ENCODE results near the gene ADRA1B.

The ADRA1B gene

DNA sequence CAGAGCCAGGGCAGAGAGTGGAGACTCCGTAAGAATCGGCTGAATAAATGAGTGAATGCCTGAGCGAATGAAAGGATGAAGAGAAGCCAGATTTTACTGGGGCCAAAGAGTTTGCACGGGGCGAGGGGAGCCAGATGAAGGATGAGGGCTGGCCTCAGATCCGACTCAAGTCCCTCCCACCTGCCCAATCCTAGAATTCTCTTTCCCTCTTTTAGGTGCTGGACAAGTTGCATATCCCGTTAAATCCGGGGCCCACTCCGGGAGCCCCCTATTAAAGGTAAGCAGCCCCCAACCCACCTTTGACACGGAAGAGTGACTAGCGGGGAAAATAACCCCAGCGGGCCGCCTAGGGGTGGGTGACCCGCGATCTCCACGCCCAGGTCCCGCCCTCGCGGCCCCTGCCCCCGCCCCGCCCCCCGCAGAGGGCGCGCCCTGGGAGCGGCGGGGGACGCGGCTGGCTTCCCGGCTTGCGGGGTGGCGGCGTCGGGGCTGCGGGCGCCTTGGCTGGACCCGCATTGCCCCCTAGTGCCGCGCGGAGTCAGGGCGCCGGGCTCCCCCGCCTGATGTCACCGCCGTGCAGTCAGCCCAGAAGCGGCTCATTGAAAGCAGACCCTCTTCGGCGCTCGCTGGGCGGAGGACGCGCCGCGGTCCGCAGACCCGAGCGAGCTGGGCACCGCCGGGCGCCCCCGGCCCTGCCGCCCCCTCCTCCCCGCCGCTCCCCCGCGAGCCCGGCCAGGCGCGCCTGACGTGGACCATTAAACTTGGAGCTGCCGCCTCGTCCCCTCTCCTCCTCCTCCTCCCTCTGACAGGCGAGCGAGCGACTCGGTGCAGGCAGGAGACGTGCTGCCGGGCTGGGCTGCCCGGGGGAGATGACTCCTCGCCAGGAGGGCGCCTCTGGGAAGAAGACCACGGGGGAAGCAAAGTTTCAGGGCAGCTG, at the start of gene ADRA1B:
TSS of gene ADRA1B (plus strand) at position 579 of the 937 bp plus-strand sequence. CDS start 424 bp downstream, outside the sequence.
- peak; percentile 70 for DNase-seq

DNA sequence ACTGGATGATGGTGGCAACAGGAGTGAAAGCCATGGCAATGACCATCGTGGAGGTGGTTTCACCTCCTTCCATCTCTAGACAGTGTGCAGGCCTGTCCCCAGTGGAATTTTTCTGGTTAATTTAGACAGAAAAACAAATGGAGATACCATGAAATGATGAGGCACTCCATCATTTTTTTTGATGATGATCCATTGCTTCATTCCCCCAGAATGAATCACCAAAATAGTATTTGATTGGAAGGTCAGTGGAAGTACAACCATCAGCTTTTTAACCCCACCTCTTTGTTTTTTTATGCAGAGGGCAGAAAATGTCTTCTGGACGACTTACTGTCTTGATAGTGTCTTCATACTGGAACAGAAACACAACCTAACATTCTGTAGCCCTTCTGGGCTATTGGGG, 42.6 kb upstream of the ADRA1B start:
- DNase-seq, result no peak

DNA sequence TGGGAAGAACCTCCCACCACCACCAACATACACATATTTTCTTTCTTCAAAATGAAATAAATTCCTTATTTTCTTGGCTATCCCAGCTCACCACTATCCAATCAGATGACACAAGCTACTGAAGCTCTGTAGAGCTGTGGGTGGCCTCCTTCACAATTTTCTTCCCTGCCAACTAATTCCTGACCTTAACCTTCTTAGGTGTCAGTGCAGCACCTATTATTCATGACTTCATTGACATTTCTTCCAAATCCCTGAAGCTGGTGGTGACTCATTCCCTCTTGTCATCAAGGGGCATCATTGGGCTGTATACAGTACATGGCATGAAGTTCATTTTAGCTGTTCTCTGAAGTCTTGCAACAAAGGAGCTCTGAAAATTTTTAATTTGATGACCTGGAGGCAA, 42.0 kb upstream of the ADRA1B start:
- DNase-seq, result no peak

DNA sequence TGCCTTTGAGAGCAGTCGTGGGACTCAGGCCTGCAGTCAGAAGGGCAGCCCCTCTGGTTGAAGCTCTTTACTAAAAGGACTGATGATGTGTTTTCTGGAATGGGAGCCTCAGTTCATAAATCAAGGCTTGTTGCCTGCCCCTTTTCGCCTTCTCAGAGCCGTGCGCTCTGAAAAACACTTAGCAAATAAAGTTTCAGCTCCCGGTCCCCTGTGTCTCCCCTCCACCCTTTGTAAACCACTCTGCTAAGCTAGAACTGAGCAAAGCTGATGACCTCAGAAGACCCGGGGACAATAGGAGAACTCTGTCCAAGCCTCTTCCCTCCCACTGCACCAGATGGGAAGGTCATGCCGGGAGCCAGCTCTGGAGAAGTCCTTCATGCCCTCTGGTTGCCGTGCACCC, 39.3 kb upstream of the ADRA1B start:
- no peak for DNase-seq

DNA sequence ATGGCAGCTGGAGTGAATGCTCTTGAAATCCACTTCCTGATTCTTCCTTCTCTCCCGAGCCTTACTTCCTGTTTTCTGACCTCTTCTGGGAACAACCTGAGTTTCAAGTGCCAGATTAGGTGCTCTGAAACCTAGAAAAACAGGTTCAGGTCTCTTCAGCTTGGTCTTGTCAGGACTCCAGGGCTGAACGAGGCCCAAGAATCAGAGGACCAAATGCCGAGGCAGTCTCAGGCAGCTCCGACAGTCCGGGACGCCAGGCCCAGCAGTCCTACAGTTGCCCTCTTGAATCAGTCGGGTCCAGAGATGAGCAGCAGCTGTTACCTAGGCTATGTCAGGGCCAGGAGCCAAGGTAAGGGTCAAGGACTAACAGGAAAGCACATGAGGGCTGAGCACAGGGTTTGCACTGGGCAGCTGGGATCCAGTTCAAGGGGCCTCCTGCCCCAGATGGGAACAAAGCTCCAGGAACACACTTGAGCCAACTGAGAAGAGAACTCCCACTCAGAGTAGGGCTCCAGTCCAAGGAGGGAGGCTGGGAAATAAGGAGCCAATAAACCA, 38.3 kb upstream of the ADRA1B start:
- no peak for DNase-seq

DNA sequence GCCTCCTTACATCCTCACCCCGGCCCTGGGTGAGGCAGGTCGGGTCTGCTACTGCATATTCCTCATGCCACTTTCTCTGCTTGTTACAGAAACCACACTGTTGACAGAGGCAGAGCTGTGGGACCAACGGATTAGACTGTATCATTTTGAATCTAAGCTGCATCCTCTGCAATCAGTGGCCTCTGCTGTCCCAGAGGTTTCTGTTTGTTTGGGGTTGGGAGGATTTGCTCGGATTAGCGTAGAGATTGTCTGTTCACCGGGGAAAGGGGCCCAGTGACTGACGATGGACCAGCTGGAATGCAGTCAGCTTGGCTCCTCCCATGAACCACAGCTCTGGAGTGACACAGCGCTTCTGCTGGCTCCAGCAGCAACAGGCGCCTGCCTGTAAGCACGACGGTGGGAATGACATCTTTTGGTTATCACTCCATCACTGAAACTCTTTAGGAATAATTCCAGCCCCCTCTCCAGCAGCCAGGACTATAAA, 37.3 kb upstream of the ADRA1B start:
- DNase-seq, result no peak

DNA sequence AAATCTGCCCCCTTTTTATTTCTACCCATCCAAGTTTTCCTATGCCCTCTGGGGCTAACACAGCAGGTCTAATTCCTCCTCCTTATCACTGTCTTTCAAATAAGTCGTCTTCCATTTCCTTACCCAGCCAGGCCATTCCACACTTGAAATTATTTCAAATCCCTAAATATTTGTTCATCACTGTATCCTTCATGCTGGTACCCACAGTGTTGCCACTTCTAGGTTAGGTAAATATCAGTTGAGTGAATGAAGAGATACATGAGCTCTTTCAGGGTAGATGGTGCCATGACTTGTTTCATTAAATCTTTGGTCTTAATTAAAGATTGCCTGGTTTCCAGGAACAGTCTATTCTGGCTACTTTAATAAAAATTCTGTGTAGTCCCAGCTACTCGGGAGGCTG, 35.6 kb upstream of the ADRA1B start:
- DNase-seq, result no peak

DNA sequence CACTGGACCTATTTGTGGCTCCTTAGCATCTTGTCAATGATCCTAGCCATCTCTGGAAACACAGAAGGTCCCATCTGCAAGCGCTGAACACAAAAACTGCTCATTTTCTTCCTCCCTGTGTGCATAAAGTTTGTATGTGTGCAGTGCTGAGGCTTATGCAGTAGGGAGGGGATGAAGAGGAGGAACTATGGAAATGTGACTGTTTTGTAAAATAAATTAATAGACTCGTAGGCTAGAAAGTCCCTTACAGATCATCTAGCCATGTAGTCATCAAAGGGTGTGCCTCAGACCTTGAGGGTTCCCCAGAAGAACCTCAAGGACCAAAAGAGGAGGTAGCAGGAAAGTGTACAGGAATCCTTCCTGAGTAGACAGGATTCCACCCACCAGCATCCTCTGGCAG, 34.3 kb upstream of the ADRA1B start:
- DNase-seq, result no peak

DNA sequence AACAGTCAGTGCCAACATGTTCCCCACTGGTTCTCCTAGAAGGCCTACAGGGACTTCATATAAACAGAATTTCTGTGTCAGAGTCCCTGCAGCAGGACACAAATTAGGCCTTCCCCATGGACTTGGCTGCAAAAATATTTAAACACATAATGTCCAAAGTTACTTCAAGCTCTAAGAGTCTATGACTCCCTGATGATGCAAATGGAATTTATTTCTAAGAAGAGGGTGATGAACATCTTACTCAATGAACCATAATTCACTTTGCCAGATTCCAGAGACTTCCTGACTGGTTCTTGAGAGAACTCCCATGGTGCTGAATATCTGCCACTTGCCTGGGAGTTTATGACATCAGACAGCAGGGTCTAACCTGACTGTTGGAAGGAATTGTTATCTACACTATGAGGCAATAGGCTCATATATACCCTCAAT, 32.7 kb upstream of the ADRA1B start:
- no peak for DNase-seq

DNA sequence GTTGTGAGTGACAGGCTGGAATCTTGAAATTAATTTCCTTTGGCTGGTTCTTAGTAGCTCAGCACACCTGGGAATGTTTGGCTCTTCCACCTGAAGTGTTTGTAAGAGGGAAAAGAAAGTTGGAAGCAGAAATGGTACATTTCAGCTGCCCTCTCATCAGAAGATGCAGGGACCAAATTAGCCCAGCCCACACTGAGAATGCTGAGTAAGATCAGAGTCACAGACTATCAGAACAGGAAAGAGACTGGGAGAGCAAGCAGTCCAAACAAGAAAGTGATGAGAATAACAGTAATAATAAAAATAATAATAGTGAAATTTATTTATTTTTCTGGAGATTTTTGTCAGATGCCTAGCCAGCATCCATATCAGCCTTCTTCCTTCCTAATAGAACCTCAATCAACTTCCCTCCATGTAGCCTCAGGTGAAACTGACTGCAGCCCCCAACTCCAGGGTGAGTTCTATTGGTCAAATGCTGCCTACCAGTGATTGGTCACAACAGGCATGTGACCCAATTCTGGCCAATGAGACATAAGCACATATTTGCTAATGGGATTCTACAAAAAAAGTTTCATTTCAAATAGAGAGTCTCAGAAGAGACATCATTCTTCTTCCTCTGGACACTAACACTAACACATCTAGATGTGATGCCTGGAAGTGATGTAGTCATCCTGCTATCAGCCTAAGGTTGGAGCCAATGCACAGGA, 31.2 kb upstream of the ADRA1B start:
- no peak for DNase-seq

DNA sequence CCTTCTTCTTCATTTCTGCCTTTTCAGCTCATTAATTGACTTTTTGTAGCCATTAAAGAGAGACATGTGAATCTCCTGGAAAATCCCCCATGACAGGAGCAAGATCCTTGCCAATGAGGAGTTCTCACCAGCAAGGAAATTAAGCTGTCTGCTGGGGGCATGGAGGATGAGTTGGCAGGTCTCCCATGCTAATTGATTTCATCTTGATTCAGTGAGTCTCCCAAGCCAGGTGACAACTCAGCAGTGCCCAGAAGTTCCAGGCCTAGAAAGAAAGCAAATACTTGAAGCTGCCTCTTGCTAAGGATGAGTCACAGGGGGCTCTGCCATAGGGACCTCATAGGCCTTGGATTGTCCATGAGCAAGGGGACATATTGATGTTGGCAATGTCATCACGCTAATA, 30.0 kb upstream of the ADRA1B start:
- no peak for DNase-seq

DNA sequence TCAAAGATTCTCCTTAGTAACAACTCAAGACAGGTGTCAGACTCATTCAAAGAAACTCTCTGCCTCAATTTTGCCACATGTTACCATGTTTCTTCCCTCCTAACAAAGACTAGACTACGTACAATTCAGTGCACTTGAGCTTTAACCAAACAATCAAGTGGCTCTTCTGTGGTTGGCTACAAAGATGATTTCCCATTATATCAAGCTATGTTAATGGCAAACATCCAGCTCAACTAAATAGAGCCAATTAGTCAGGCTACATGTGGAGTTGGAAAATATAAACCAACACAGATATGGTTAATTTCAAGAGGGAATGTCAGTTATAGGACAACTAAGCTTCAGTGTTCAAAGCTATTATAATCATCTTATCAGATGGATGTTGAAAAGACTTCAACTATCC, 29.2 kb upstream of the ADRA1B start:
- no peak for DNase-seq

DNA sequence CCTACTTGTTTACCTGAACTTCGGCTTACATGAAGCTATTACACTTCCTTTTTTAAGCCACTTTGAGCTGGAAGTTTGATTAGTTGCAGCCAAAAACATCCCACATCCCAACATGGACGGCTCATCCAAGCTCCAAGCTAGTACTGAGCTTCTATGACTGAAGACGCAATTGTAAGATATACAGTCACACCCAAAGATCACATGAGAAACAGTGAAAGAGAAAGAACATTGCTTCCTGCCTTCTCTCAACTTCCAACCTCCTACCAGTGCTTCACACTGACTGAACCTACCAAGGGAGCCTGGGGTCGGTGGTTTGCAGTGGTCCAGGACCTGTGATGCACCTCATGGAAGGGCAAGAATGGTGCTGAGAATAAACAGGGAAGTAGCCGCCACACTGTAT, 27.4 kb upstream of the ADRA1B start:
- no peak for DNase-seq

DNA sequence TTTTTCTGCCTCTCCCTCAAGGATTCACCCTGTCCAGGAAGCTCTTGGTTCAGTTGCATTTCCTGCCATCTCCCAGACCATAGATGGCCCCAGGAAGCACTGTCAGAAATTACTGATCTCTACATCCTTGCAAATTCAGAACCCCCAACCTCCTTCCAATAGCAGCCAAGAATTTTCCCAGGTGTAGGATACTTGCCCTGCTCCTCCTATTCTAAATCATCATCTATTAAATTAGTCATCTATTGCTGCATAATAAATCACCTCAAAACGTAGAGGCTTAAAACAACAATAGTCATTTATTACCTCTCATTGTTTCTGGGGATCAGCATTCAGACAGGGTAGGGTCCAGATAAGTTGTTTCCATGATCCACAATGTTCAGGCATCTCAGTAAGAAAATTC, 26.1 kb upstream of the ADRA1B start:
- no peak for DNase-seq

DNA sequence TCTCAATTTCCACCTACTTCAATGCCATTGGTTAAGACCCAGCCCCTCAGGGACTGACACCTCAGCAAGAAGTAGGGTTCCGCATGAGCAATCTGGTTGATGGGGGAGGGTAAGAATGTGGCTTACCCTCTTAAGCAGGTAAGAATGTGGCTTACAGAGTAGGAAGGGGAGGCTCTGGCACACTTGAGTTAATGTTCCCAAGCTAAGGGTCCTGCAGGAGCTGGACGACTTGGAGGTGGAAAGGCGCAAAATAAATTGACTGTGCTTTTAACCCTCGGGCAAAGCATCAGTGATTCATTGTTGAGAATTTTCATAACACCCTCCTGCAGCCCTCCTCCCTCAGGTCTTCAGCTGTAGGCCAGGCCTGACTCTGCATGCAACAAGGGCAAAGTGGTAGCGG, 24.9 kb upstream of the ADRA1B start:
- DNase-seq, result no peak

DNA sequence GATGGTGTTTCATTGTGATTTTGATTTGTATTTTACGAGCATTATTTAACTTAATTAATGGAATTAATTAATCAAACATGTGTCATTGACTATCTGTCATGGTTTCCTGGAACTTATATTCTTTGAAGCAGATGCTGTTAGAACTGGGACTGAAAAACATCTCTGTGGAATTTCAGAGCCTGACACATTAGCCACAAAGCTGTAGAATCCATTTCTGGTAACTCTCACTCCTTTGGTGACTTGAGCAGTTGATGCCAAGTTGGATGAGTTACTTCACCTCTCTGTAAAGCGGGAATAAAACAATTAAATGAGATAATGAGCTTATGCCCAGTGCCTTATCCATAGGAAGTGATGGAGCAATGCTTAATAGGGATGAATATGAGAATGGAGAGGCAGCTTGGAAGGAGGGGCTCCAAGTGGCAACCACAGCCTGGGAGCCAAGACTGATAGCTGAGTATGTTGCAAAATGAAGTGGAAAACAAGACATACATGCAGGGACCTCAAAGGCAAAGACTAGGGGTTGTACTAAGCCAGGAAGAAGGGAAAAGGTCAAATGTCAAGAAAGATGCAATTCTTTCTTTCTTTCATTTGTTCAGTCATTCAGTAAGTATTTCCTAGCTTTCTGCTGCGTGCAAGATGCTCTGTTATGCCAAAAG, 23.1 kb upstream of the ADRA1B start:
- DNase-seq, result no peak

DNA sequence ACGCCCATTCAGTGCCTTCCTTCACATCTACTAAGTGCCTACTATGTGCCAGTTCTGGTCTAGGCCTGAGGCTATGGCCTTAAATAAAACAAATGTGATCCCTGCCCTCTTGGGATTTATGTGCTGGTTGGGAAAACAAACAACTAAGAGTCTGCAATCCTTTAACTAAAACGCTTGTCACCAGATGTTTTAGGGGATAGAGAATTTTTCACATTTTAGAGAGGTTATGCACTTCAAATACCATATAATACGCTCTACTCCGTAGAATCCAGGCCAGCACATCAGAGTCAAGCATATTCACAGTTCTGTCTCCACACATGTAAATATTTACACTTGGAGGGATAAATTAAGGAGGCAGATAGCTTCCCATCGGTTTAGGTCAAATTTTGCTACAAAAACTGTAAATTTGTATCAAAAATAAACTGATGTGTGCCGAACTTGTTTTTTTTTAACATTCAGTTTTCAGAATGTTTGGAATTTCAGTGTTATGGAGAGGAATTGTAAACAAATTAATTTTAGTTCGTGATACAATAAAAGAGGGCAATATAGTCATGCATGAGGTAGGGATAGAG, 22.0 kb upstream of the ADRA1B start:
- no peak for DNase-seq

DNA sequence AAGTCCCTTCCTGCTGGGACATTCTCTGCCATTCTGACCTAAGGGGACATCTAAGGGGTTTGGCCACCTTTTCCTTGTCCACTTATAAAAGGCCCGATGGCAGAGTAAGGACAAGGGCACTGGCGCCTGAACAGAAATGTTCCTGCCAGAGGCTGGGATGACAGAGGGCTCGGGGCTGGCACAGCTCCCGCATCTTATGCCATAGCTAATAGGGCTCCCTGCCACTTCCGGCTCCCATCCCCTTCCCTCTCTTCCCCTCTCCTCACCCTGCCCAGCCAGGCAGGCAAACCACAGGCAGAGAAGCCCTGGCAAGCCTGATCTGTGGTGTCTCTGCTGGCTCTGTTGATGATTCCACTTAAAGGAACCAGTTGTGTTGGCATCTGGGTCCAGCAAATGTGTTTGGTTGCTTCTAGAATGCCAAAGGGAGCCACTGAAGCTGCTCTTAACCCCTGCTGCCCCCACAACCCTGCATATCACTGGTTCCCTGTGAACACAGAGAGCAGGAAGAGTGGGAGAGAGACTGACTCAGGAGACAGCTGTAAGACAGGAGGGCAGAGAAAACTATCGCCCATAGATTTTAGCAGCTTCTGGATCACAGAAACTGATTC, 18.4 kb upstream of the ADRA1B start:
- no peak for DNase-seq

DNA sequence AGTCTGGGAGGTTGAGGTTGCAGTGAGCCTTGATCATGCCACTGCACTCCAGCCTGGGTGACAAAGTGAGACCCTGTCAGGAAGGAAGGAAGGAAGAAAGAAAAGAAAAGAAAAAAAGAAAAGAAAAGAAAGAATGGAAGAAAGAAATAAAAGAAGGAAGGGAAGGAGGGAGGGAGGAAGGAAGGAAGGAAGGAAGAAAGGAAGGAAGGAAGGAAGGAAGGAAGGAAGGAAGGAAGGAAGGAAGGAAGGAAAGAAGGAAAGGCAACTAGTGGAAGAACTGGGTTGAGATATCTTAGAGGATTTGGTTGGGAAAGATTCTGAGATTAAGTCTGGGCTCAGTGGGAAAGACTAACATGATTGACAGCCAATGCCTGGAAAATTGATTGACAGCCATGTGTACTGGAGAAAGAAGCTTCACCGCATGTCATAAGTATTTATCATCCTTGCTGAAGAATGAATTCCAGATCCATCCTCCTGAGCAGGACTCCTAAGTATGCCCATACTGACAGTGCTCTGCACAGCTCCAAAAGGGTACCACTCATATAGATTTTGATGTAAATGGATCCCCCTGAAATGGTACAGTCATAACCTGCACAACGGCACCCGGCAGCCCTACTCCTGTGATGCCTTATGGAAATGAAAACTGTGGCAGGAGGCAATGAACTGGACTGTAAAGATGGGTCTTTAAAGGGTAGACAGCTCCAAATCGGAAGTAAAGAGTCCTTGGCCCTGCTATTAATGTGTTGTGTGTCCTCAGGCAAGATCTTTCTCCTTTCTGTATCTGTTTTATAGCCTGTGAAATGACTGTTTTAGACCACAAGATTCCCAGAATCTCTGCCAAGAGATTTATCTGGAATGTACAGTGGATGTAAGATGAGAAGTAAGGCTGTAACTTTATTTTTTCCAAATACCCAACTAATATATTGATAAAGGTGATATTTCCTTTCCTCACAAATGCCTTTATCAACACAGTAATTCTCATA, 16.9 kb upstream of the ADRA1B start:
- no peak for DNase-seq

DNA sequence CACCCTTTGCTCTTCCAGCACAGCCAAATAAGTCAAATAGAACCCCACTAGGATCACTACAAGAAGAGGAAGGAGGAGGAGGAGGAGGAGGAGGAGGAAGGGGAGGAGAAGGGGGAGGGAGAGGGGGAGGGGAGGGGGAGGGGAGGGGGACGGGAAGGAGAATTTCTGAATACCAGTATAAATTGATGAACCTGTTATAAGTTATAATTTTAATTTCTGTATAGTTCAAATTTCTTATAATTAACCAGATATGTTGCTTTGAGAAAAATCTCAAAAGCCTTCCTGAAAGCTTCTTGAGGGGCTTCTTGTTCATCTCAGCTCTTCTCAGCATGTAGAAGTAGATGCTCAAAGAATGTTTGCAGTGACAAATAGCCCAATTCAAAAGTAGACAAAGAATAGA, 15.0 kb upstream of the ADRA1B start:
- no peak for DNase-seq

DNA sequence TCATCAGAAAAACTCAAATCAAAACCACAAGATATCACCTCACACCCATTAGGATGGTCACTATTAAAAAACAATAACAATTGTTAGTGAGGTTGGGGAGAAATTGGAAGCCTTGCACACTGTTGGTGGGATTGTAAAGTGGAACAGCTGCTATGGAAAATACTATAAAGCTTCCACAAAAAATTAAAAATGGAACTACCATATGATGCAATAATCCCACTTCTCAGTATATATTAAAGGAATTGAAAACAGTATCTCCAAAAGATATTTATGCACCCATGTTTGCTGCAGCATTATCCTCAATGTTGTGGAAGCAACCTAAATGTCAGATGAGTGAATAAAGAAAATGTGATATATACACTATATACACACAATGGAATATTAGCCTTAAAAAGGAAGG, 14.5 kb upstream of the ADRA1B start:
- no peak for DNase-seq

All from activated CD4-positive, alpha-beta T cell treated with anti-CD3 and anti-CD28 coated beads for 48 hours (primary cell).